ENCODE results near the gene TSC22D1.

Gene TSC22D1

GRCh38 chr13:44412346-44412935, 163.7 kb downstream of the TSC22D1 start:
- TF ChIP-seq SIN3A (IDR thresholded peaks at IDR 0.05; ENCODE audit: borderline replicate concordance, insufficient read depth, low read length) (no peak), TAF1 (IDR thresholded peaks at IDR 0.05; ENCODE audit: borderline replicate concordance, insufficient read depth, low read length) (no peak), POLR2AphosphoS5 (IDR thresholded peaks at IDR 0.05; ENCODE audit: low read depth, low read length) (no peak), REST (IDR thresholded peaks at IDR 0.05; ENCODE audit: insufficient read depth in 1 of 2, low read depth in 2 of 2, low read length in 2 of 2) (no peak), FOXP2 (optimal IDR thresholded peaks at IDR 0.05; ENCODE audit: borderline replicate concordance, extremely low read depth, extremely low read length, insufficient read depth) (no peak)

GRCh38 chr13:44411841-44412240, 164.3 kb downstream of the TSC22D1 start:
- TF ChIP-seq FOXP2 (optimal IDR thresholded peaks at IDR 0.05; ENCODE audit: borderline replicate concordance, extremely low read depth, extremely low read length, insufficient read depth) (no peak), POLR2AphosphoS5 (IDR thresholded peaks at IDR 0.05; ENCODE audit: low read depth, low read length) (no peak), TAF1 (IDR thresholded peaks at IDR 0.05; ENCODE audit: borderline replicate concordance, insufficient read depth, low read length) (no peak), REST (IDR thresholded peaks at IDR 0.05; ENCODE audit: insufficient read depth in 1 of 2, low read depth in 2 of 2, low read length in 2 of 2) (no peak), SIN3A (IDR thresholded peaks at IDR 0.05; ENCODE audit: borderline replicate concordance, insufficient read depth, low read length) (no peak)

GRCh38 chr13:44410328-44410859, 165.7 kb downstream of the TSC22D1 start:
- TF ChIP-seq TAF1 (IDR thresholded peaks at IDR 0.05; ENCODE audit: borderline replicate concordance, insufficient read depth, low read length) (no peak), SIN3A (IDR thresholded peaks at IDR 0.05; ENCODE audit: borderline replicate concordance, insufficient read depth, low read length) (no peak), REST (IDR thresholded peaks at IDR 0.05; ENCODE audit: insufficient read depth in 1 of 2, low read depth in 2 of 2, low read length in 2 of 2) (no peak), FOXP2 (optimal IDR thresholded peaks at IDR 0.05; ENCODE audit: borderline replicate concordance, extremely low read depth, extremely low read length, insufficient read depth) (no peak), POLR2AphosphoS5 (IDR thresholded peaks at IDR 0.05; ENCODE audit: low read depth, low read length) (no peak)

GRCh38 chr13:44409595-44409994, 166.5 kb downstream of the TSC22D1 start:
- TF ChIP-seq SIN3A (IDR thresholded peaks at IDR 0.05; ENCODE audit: borderline replicate concordance, insufficient read depth, low read length): no peak
- no peak for TF ChIP-seq TAF1 (IDR thresholded peaks at IDR 0.05; ENCODE audit: borderline replicate concordance, insufficient read depth, low read length)
- no peak for TF ChIP-seq REST (IDR thresholded peaks at IDR 0.05; ENCODE audit: insufficient read depth in 1 of 2, low read depth in 2 of 2, low read length in 2 of 2)
- TF ChIP-seq POLR2AphosphoS5 (IDR thresholded peaks at IDR 0.05; ENCODE audit: low read depth, low read length): no peak
- TF ChIP-seq FOXP2 (optimal IDR thresholded peaks at IDR 0.05; ENCODE audit: borderline replicate concordance, extremely low read depth, extremely low read length, insufficient read depth): no peak

Data from PFSK-1 (cell line).